ENCODE results near the gene NMU. TPM values are rescaled to one million over a fixed set of nuclear protein-coding genes. Genes with fewer than 3 reads are reported as not detected.

The NMU gene
- polyA plus RNA-seq, 4 donors: 0.24 to 28.3 TPM; not detected in 2

DNA sequence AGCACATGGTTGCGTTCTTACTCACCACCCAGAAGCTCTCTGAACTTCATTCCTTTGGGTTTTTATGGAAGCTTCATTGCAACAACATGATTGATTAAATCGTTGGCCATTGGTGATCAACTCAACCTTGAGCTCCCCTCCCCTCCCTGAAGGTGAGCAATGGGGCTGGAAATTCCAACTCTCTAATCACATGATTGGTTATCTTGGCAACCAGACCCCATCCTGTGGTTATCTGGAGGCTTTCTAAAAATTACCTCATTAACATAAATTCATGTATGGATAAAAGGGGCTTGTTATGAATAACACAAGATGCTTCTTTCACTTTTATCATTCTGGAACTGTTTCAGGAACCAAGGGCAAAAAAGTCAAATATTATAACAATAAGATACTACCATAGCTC is 34.6 kb upstream of the NMU start:
- Histone ChIP-seq H3K9me3 (ENCODE audit: control insufficient read depth in 2 of 2, insufficient read depth in 1 of 2, low read depth in 1 of 2, low read length in 1 of 2) (peaks cover 0 to 10% of the 10 kb centered on the region in 2 donors), H3K27ac (ENCODE audit: low read depth in 1 of 3, low read length in 2 of 3) (no peak overlapping the region), H3K4me1 (ENCODE audit: control insufficient read depth in 3 of 3, insufficient read depth in 2 of 3, low read depth in 1 of 3, low read length in 2 of 3) (no peaks in the 10 kb centered on the region), H3K27me3 (ENCODE audit: control insufficient read depth in 3 of 3, insufficient read depth in 3 of 3, low read length in 3 of 3) (peaks cover 0 to 6% (median 0%) of the 10 kb centered on the region in 3 donors), H3K4me3 (ENCODE audit: low read depth in 1 of 3, low read length in 3 of 3) (no peak overlapping the region), H3K36me3 (ENCODE audit: control insufficient read depth in 3 of 3, insufficient read depth in 2 of 3, low read depth in 1 of 3, low read length in 3 of 3) (no peaks in the 10 kb centered on the region)
- no peak for DNase-seq
- no peak for FAIRE-seq
- WGBS, 3 donors: 71 to 79% (median 77%) methylated on average over 2 of the region's 2 CpGs

- Histone ChIP-seq H3K27ac (ENCODE audit: low read depth in 1 of 3, low read length in 2 of 3) (no peak overlapping the region), H3K4me3 (ENCODE audit: low read depth in 1 of 3, low read length in 3 of 3) (no peak overlapping the region), H3K27me3 (ENCODE audit: control insufficient read depth in 3 of 3, insufficient read depth in 3 of 3, low read length in 3 of 3) (peaks cover 0 to 4% (median 0%) of the 10 kb centered on the region in 3 donors), H3K9me3 (ENCODE audit: control insufficient read depth in 2 of 2, insufficient read depth in 1 of 2, low read depth in 1 of 2, low read length in 1 of 2) (peaks cover 0 to 4% of the 10 kb centered on the region in 2 donors), H3K36me3 (ENCODE audit: control insufficient read depth in 3 of 3, insufficient read depth in 2 of 3, low read depth in 1 of 3, low read length in 3 of 3) (no peaks in the 10 kb centered on the region), H3K4me1 (ENCODE audit: control insufficient read depth in 3 of 3, insufficient read depth in 2 of 3, low read depth in 1 of 3, low read length in 2 of 3) (no peaks in the 10 kb centered on the region)
- no peak for FAIRE-seq
- WGBS, 3 donors: 81 to 85% (median 83%) methylated on average over 6 of the region's 6 CpGs
- no peak for DNase-seq
Measured at GRCh38 chr4:55668449-55668848, 32.4 kb upstream of the NMU start.

DNA sequence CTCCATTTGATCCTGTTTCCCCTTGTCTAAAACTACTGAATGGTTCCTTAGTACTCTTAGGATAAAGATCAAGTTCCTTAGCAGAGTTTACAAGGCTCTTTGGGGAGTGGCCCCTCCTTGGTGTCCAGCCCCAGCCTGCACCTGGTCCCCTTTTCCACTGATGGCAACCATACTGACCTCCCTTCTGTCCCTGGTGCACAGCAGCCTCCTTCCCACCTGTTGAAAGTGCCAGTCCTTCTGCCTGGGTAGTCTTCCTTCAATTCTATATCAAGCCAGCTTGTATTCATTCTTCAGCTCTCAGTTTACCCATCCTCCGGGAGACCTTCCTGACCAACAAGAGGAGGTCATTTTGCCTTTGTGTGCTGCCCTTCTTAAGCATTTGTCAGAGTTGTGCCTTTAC is 30.4 kb upstream of the NMU start:
- no peak overlapping the region for H3K4me3 ChIP-seq (ENCODE audit: low read depth in 1 of 3, low read length in 3 of 3)
- WGBS, 3 donors: 82 to 98% (median 96%) methylated on average over 1 of the region's 1 CpG
- no peak for FAIRE-seq

DNA sequence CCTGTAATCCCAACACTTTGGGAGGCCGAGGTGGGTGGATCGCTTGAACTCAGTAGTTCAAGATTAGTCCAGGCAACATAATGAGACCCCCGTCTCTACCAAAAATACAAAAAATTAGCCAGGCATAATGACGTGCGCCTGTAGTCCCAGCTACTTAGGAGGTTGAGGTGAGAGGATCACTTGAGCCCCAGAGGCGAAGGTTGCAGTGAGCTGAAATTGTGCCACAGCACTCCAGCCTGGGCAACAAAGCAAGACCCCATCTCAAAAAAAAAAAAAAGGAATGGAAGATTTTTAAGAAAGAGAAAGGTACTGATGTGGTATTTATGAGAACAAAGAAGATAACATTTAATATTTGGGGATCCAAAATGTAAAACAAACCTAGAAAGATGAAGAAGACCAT is 27.0 kb upstream of the NMU start:
- no peak overlapping the region for H3K27ac ChIP-seq (ENCODE audit: low read depth in 1 of 3, low read length in 2 of 3)
- DNase-seq (no peak), FAIRE-seq (no peak)
- H3K27me3 ChIP-seq (ENCODE audit: control insufficient read depth in 3 of 3, insufficient read depth in 3 of 3, low read length in 3 of 3): peaks cover 0 to 1% (median 0%) of the 10 kb centered on the region in 3 donors
- H3K4me1 ChIP-seq (ENCODE audit: control insufficient read depth in 3 of 3, insufficient read depth in 2 of 3, low read depth in 1 of 3, low read length in 2 of 3): no peaks in the 10 kb centered on the region
- 88 to 92% (median 90%) methylated on average over 6 of the region's 6 CpGs for WGBS, 3 donors
- no peaks in the 10 kb centered on the region for H3K36me3 ChIP-seq (ENCODE audit: control insufficient read depth in 3 of 3, insufficient read depth in 2 of 3, low read depth in 1 of 3, low read length in 3 of 3)
- H3K9me3 ChIP-seq (ENCODE audit: control insufficient read depth in 2 of 2, insufficient read depth in 1 of 2, low read depth in 1 of 2, low read length in 1 of 2): no peaks in the 10 kb centered on the region
- no peak overlapping the region for H3K4me3 ChIP-seq (ENCODE audit: low read depth in 1 of 3, low read length in 3 of 3)

More for the DNA sequence above, 30.4 kb upstream of the NMU start:
- no peaks in the 10 kb centered on the region for H3K4me1 ChIP-seq (ENCODE audit: control insufficient read depth in 3 of 3, insufficient read depth in 2 of 3, low read depth in 1 of 3, low read length in 2 of 3)
- peaks cover 0 to 4% (median 0%) of the 10 kb centered on the region in 3 donors for H3K27me3 ChIP-seq (ENCODE audit: control insufficient read depth in 3 of 3, insufficient read depth in 3 of 3, low read length in 3 of 3)
- no peak for DNase-seq
- H3K9me3 ChIP-seq (ENCODE audit: control insufficient read depth in 2 of 2, insufficient read depth in 1 of 2, low read depth in 1 of 2, low read length in 1 of 2): no peaks in the 10 kb centered on the region
- H3K36me3 ChIP-seq (ENCODE audit: control insufficient read depth in 3 of 3, insufficient read depth in 2 of 3, low read depth in 1 of 3, low read length in 3 of 3): no peaks in the 10 kb centered on the region
- H3K27ac ChIP-seq (ENCODE audit: low read depth in 1 of 3, low read length in 2 of 3): no peak overlapping the region

- DNase-seq (no peak), FAIRE-seq (no peak)
- H3K27me3 ChIP-seq (ENCODE audit: control insufficient read depth in 3 of 3, insufficient read depth in 3 of 3, low read length in 3 of 3): no peaks in the 10 kb centered on the region
- no peaks in the 10 kb centered on the region for H3K4me1 ChIP-seq (ENCODE audit: control insufficient read depth in 3 of 3, insufficient read depth in 2 of 3, low read depth in 1 of 3, low read length in 2 of 3)
- H3K36me3 ChIP-seq (ENCODE audit: control insufficient read depth in 3 of 3, insufficient read depth in 2 of 3, low read depth in 1 of 3, low read length in 3 of 3): no peaks in the 10 kb centered on the region
- H3K4me3 ChIP-seq (ENCODE audit: low read depth in 1 of 3, low read length in 3 of 3): no peak overlapping the region
- WGBS, 3 donors: 50 to 56% (median 50%) methylated on average over 5 of the region's 5 CpGs
- no peak overlapping the region for H3K27ac ChIP-seq (ENCODE audit: low read depth in 1 of 3, low read length in 2 of 3)
- no peaks in the 10 kb centered on the region for H3K9me3 ChIP-seq (ENCODE audit: control insufficient read depth in 2 of 2, insufficient read depth in 1 of 2, low read depth in 1 of 2, low read length in 1 of 2)
Measured at GRCh38 chr4:55661398-55662056, 25.4 kb upstream of the NMU start.

DNA sequence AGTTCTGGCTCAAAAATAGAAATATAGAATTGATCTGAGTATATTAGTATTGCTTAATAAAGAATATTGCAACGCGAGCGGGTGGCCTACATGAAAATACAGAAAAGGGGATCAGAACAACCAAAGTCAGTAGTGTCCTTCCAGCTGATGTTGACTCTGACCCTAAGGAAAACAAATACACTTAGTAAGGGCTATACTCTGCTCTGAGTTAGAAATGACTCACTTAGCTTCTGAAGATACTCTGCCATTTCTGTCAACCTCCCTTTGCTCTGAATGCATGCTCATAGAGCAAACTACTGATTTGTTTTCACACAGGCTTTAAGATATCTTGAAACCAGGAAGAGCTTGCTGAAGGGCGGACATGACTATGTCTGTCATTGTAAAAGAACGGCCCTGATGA is 22.6 kb upstream of the NMU start:
- H3K4me3 ChIP-seq (ENCODE audit: low read depth in 1 of 3, low read length in 3 of 3): no peak overlapping the region
- WGBS, 3 donors: 91 to 97% (median 95%) methylated on average over 5 of the region's 5 CpGs
- FAIRE-seq (no peak), DNase-seq (no peak)
- H3K27ac ChIP-seq (ENCODE audit: low read depth in 1 of 3, low read length in 2 of 3): no peak overlapping the region
- H3K9me3 ChIP-seq (ENCODE audit: control insufficient read depth in 2 of 2, insufficient read depth in 1 of 2, low read depth in 1 of 2, low read length in 1 of 2): no peaks in the 10 kb centered on the region
- H3K4me1 ChIP-seq (ENCODE audit: control insufficient read depth in 3 of 3, insufficient read depth in 2 of 3, low read depth in 1 of 3, low read length in 2 of 3): no peaks in the 10 kb centered on the region
- H3K27me3 ChIP-seq (ENCODE audit: control insufficient read depth in 3 of 3, insufficient read depth in 3 of 3, low read length in 3 of 3): peaks cover 0 to 3% (median 0%) of the 10 kb centered on the region in 3 donors
- H3K36me3 ChIP-seq (ENCODE audit: control insufficient read depth in 3 of 3, insufficient read depth in 2 of 3, low read depth in 1 of 3, low read length in 3 of 3): no peaks in the 10 kb centered on the region

DNA sequence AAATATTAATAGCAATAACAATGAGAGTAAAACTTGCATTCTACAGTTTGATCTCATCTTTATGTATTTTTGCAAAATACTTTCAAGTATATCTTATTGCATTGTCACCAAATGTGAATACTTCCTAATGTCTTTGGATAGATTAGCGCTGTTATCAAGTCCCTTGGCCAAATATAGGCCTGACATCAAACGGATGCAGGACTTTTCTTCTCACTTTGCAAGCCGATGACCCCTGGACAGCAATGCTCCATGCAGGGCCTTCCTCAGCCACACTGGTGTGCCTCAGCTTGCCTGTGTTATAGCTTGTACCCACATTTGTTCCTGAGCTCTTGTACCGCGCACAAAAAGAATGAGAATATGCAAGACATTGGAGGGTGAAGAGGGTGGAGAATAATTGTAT is 18.0 kb upstream of the NMU start:
- H3K9me3 ChIP-seq (ENCODE audit: control insufficient read depth in 2 of 2, insufficient read depth in 1 of 2, low read depth in 1 of 2, low read length in 1 of 2): no peaks in the 10 kb centered on the region
- H3K4me3 ChIP-seq (ENCODE audit: low read depth in 1 of 3, low read length in 3 of 3): no peak overlapping the region
- no peaks in the 10 kb centered on the region for H3K4me1 ChIP-seq (ENCODE audit: control insufficient read depth in 3 of 3, insufficient read depth in 2 of 3, low read depth in 1 of 3, low read length in 2 of 3)
- WGBS, 3 donors: 87 to 91% (median 90%) methylated on average over 5 of the region's 5 CpGs
- H3K36me3 ChIP-seq (ENCODE audit: control insufficient read depth in 3 of 3, insufficient read depth in 2 of 3, low read depth in 1 of 3, low read length in 3 of 3): no peaks in the 10 kb centered on the region
- no peak for FAIRE-seq
- H3K27me3 ChIP-seq (ENCODE audit: control insufficient read depth in 3 of 3, insufficient read depth in 3 of 3, low read length in 3 of 3): peaks cover 0 to 3% (median 0%) of the 10 kb centered on the region in 3 donors
- no peak overlapping the region for H3K27ac ChIP-seq (ENCODE audit: low read depth in 1 of 3, low read length in 2 of 3)
- no peak for DNase-seq

GRCh38 chr4:55650483-55650882 is 14.4 kb upstream of the NMU start:
- 71 to 76% (median 73%) methylated on average over 5 of the region's 5 CpGs for WGBS, 3 donors
- no peak for FAIRE-seq

More at GRCh38 chr4:55650483-55650882, 14.4 kb upstream of the NMU start:
- H3K36me3 ChIP-seq (ENCODE audit: control insufficient read depth in 3 of 3, insufficient read depth in 2 of 3, low read depth in 1 of 3, low read length in 3 of 3): no peaks in the 10 kb centered on the region
- H3K4me3 ChIP-seq (ENCODE audit: low read depth in 1 of 3, low read length in 3 of 3): no peak overlapping the region
- DNase-seq: no peak
- no peak overlapping the region for H3K27ac ChIP-seq (ENCODE audit: low read depth in 1 of 3, low read length in 2 of 3)
- no peaks in the 10 kb centered on the region for H3K4me1 ChIP-seq (ENCODE audit: control insufficient read depth in 3 of 3, insufficient read depth in 2 of 3, low read depth in 1 of 3, low read length in 2 of 3)
- H3K27me3 ChIP-seq (ENCODE audit: control insufficient read depth in 3 of 3, insufficient read depth in 3 of 3, low read length in 3 of 3): no peaks in the 10 kb centered on the region
- H3K9me3 ChIP-seq (ENCODE audit: control insufficient read depth in 2 of 2, insufficient read depth in 1 of 2, low read depth in 1 of 2, low read length in 1 of 2): no peaks in the 10 kb centered on the region
